Spinal cord (tissue), 10 donors: Measurements from ENCODE around the gene FBF1. TPM values are rescaled to one million over a fixed set of nuclear protein-coding genes. Genes with fewer than 3 reads are reported as not detected.

Experiments
- DNase-seq, 6 donors: peaks; one replicate each; pipeline versions ENCODE4 v3.0.0 to v3.0.0-alpha.2; 2013 to 2015; ENCODE audit warnings: low spot score in 6 of 6, low read depth in 4 of 6
- H3K27ac ChIP-seq: one replicate; pipeline ENCODE4 v1.5.1; 2013; ENCODE audit warnings: low read depth, low read length, control low read depth
- H3K27me3 ChIP-seq: one replicate; pipeline ENCODE4 v1.6.1; 2013; ENCODE audit warnings: low read length; ENCODE audit not compliant: control insufficient read depth, insufficient read depth
- H3K36me3 ChIP-seq: one replicate; pipeline ENCODE4 v1.6.1; 2013; ENCODE audit warnings: low read length; ENCODE audit not compliant: control insufficient read depth, insufficient read depth
- H3K4me1 ChIP-seq: one replicate; pipeline ENCODE4 v1.6.1; 2013; ENCODE audit warnings: low read length; ENCODE audit not compliant: control insufficient read depth, insufficient read depth
- H3K4me3 ChIP-seq: one replicate; pipeline ENCODE4 v1.5.1; 2013; ENCODE audit warnings: low read depth, low read length, control low read depth
- H3K9me3 ChIP-seq: one replicate; pipeline ENCODE4 v1.6.1; 2013; ENCODE audit warnings: low read length; ENCODE audit not compliant: control insufficient read depth, insufficient read depth
- WGBS: methylation state at CpG from one replicate; pipeline ENCODE4 v1.1.5; 2013; ENCODE audit warnings: missing lambda C conversion rate; ENCODE audit not compliant: insufficient coverage; 5-methylcytosine and 5-hydroxymethylcytosine counted together
- polyA plus RNA-seq, 2 donors: library from polyadenylated mRNA; unstranded; fragments of 120-200 nt; gene quantifications; one replicate each; pipeline ENCODE4 v1.2.1, GENCODE V29; 2013; ENCODE audit not compliant: insufficient read length in 2 of 2
- total RNA-seq, 2 donors: library from RNA; depleted of rRNA in 1 of 2; stranded (reverse); fragments of 120-200 nt in 1 of 2; fragments of >200 nt in 1 of 2; gene quantifications; one replicate each; pipeline versions ENCODE4 v1.2.3 to v1.2.4, GENCODE V29; 2013 to 2014
- donor health status: healthy.

FBF1 gene
- total and polyA plus RNA-seq, 4 donors: 10.1 to 24.1 (median 18.3) TPM

GRCh38 chr17:75898065-75898464 lies 42.8 kb downstream of the FBF1 start:
- Histone ChIP-seq H3K36me3 (peaks cover 77% of the 10 kb centered on the region), H3K9me3 (no peaks in the 10 kb centered on the region), H3K4me1 (peaks cover 40% of the 10 kb centered on the region), H3K27me3 (no peaks in the 10 kb centered on the region), H3K4me3 (no peak overlapping the region), H3K27ac (no peak overlapping the region)
- 94% methylated on average over 7 of the region's 8 CpGs for WGBS
- no peak for DNase-seq

- peak overlapping the region; percentile 45 for H3K4me3 ChIP-seq
- 28% methylated on average over 30 of the region's 37 CpGs for WGBS
- DNase-seq: peak in 2 of 6 donors; percentile 13 to 61
- H3K27ac ChIP-seq: peak overlapping the region; percentile 92
- H3K4me1 ChIP-seq: peaks cover 44% of the 10 kb centered on the region
- H3K36me3 ChIP-seq: peaks cover 77% of the 10 kb centered on the region
- no peaks in the 10 kb centered on the region for H3K27me3 ChIP-seq
- H3K9me3 ChIP-seq: no peaks in the 10 kb centered on the region
These were observed 43.5 kb downstream of the FBF1 start for GRCh38 chr17:75897160-75898019.

GRCh38 chr17:75896415-75897159 lies 44.3 kb downstream of the FBF1 start, which contains the start of gene TRIM65:
TSS of gene TRIM65 (minus strand) at chr17:75896951. CDS start at chr17:75896937, 14 bp downstream.
- peaks cover 78% of the 10 kb centered on the region for H3K36me3 ChIP-seq

GRCh38 chr17:75895370-75896155 lies 45.3 kb downstream of the FBF1 start:
- Histone ChIP-seq H3K4me3 (peak overlapping the region; percentile 62), H3K9me3 (no peaks in the 10 kb centered on the region), H3K27ac (peak overlapping the region; percentile 6), H3K27me3 (no peaks in the 10 kb centered on the region), H3K4me1 (peaks cover 53% of the 10 kb centered on the region), H3K36me3 (peaks cover 78% of the 10 kb centered on the region)
- 27% methylated on average over 26 of the region's 28 CpGs for WGBS
- DNase-seq: peak in 1 of 6 donors; percentile 25

More at GRCh38 chr17:75896415-75897159, 44.3 kb downstream of the FBF1 start, which contains the start of gene TRIM65:
- Histone ChIP-seq H3K27me3 (no peaks in the 10 kb centered on the region), H3K4me3 (peak within 1 kb of the TSS; percentile 62), H3K27ac (peak within 1 kb of the TSS; percentile 92), H3K9me3 (no peaks in the 10 kb centered on the region), H3K4me1 (peaks cover 51% of the 10 kb centered on the region)
- peak in 3 of 6 donors; percentile 66 to 92 (median 87) for DNase-seq
- under 1% methylated on average over 102 of the region's 102 CpGs for WGBS

GRCh38 chr17:75894049-75894733 lies 46.7 kb downstream of the FBF1 start:
- no peaks in the 10 kb centered on the region for H3K27me3 ChIP-seq
- H3K4me1 ChIP-seq: peaks cover 53% of the 10 kb centered on the region
- 80% methylated on average over 17 of the region's 22 CpGs for WGBS
- peaks cover 74% of the 10 kb centered on the region for H3K36me3 ChIP-seq
- no peak overlapping the region for H3K27ac ChIP-seq
- DNase-seq: peak in 1 of 6 donors; percentile 22
- no peak overlapping the region for H3K4me3 ChIP-seq
- H3K9me3 ChIP-seq: no peaks in the 10 kb centered on the region

GRCh38 chr17:75893305-75894048 lies 47.4 kb downstream of the FBF1 start:
- no peak for DNase-seq

GRCh38 chr17:75892556-75893224 lies 48.2 kb downstream of the FBF1 start:
- H3K36me3 ChIP-seq: peaks cover 65% of the 10 kb centered on the region
- WGBS: 96% methylated on average over 16 of the region's 16 CpGs
- no peak overlapping the region for H3K27ac ChIP-seq

More at GRCh38 chr17:75893305-75894048, 47.4 kb downstream of the FBF1 start:
- Histone ChIP-seq H3K27me3 (no peaks in the 10 kb centered on the region), H3K36me3 (peaks cover 70% of the 10 kb centered on the region), H3K4me3 (no peak overlapping the region), H3K4me1 (peaks cover 53% of the 10 kb centered on the region), H3K27ac (no peak overlapping the region), H3K9me3 (no peaks in the 10 kb centered on the region)
- 87% methylated on average over 15 of the region's 18 CpGs for WGBS

More at GRCh38 chr17:75892556-75893224, 48.2 kb downstream of the FBF1 start:
- Histone ChIP-seq H3K4me3 (no peak overlapping the region), H3K9me3 (no peaks in the 10 kb centered on the region), H3K4me1 (peaks cover 49% of the 10 kb centered on the region), H3K27me3 (no peaks in the 10 kb centered on the region)
- no peak for DNase-seq
